ENCODE results near the gene TTC39C. TPM values are rescaled to one million over a fixed set of nuclear protein-coding genes. Genes with fewer than 3 reads are reported as not detected.

TTC39C gene
- total and polyA plus RNA-seq, 2 experiments from 2014 or later, result 23.9 to 41.6 TPM

- Histone ChIP-seq H3K36me3 (replicated peaks; ENCODE audit: insufficient read depth, low read depth) (no peaks in the 10 kb centered on the region), H3K4me1 (ENCODE audit: insufficient read depth) (peaks cover 12% of the 10 kb centered on the region), H3K4me2 (peak overlapping the region; percentile 64), H3K79me2 (peaks cover 21% of the 10 kb centered on the region), H3K27ac (peak overlapping the region; percentile 79), H3K4me3 (no peak overlapping the region), H3K9me2 (replicated peaks; ENCODE audit: insufficient read depth) (no peaks in the 10 kb centered on the region), H2AFZ (no peak overlapping the region), H4K20me1 (ENCODE audit: insufficient read depth, poor library complexity, severe bottlenecking) (no peaks in the 10 kb centered on the region), H3K9me3 (ENCODE audit: low read depth) (no peaks in the 10 kb centered on the region), H3K27me3 (no peaks in the 10 kb centered on the region)
- peak; percentile 42 for DNase-seq (ENCODE audit: low spot score)
- TF ChIP-seq EZH2 (IDR thresholded peaks at IDR 0.05; ENCODE audit: borderline replicate concordance), result no peak
- 41% methylated on average over 13 of the region's 13 CpGs for WGBS (ENCODE audit: low lambda C conversion rate, missing lambda C conversion rate)
Observed at GRCh38 chr18:24051031-24051947, 36.7 kb downstream of the TTC39C start.

GRCh38 chr18:24052053-24052452 lies 37.5 kb downstream of the TTC39C start:
- peak overlapping the region; percentile 79 for H3K27ac ChIP-seq
- H3K9me3 ChIP-seq (ENCODE audit: low read depth), result no peaks in the 10 kb centered on the region
- no peaks in the 10 kb centered on the region for H3K27me3 ChIP-seq
- H3K9me2 ChIP-seq (replicated peaks; ENCODE audit: insufficient read depth), result no peaks in the 10 kb centered on the region
- TF ChIP-seq EZH2 (IDR thresholded peaks at IDR 0.05; ENCODE audit: borderline replicate concordance) (no peak), CTCF (IDR thresholded peaks at IDR 0.05; ENCODE audit: poor library complexity) (no peak), EZH2phosphoT487 (IDR thresholded peaks at IDR 0.05; ENCODE audit: low read depth, severe bottlenecking, unreplicated experiment) (no peak)
- 69% methylated on average over 7 of the region's 7 CpGs for WGBS (ENCODE audit: low lambda C conversion rate, missing lambda C conversion rate)
- H3K79me2 ChIP-seq, result peaks cover 21% of the 10 kb centered on the region
- H4K20me1 ChIP-seq (ENCODE audit: insufficient read depth, poor library complexity, severe bottlenecking), result no peaks in the 10 kb centered on the region
- peak; percentile 35 for DNase-seq (ENCODE audit: low spot score)
- no peak overlapping the region for H2AFZ ChIP-seq
- no peaks in the 10 kb centered on the region for H3K36me3 ChIP-seq (replicated peaks; ENCODE audit: insufficient read depth, low read depth)
- H3K4me2 ChIP-seq, result peak overlapping the region; percentile 64
- H3K4me3 ChIP-seq, result no peak overlapping the region
- H3K4me1 ChIP-seq (ENCODE audit: insufficient read depth), result peaks cover 12% of the 10 kb centered on the region

GRCh38 chr18:24053211-24053610 lies 38.7 kb downstream of the TTC39C start:
- WGBS (ENCODE audit: low lambda C conversion rate, missing lambda C conversion rate), result 87% methylated on average over 4 of the region's 4 CpGs
- Histone ChIP-seq H3K27me3 (no peaks in the 10 kb centered on the region), H3K4me2 (no peak overlapping the region)

More at GRCh38 chr18:24053211-24053610, 38.7 kb downstream of the TTC39C start:
- peaks cover 21% of the 10 kb centered on the region for H3K79me2 ChIP-seq
- H2AFZ ChIP-seq, result no peak overlapping the region
- no peak overlapping the region for H3K4me3 ChIP-seq
- H3K4me1 ChIP-seq (ENCODE audit: insufficient read depth), result peaks cover 12% of the 10 kb centered on the region
- H3K27ac ChIP-seq, result no peak overlapping the region
- TF ChIP-seq CTCF (IDR thresholded peaks at IDR 0.05; ENCODE audit: poor library complexity), result no peak
- TF ChIP-seq EZH2 (IDR thresholded peaks at IDR 0.05; ENCODE audit: borderline replicate concordance), result no peak
- no peak for TF ChIP-seq EZH2phosphoT487 (IDR thresholded peaks at IDR 0.05; ENCODE audit: low read depth, severe bottlenecking, unreplicated experiment)
- H4K20me1 ChIP-seq (ENCODE audit: insufficient read depth, poor library complexity, severe bottlenecking), result no peaks in the 10 kb centered on the region
- no peaks in the 10 kb centered on the region for H3K9me2 ChIP-seq (replicated peaks; ENCODE audit: insufficient read depth)
- no peaks in the 10 kb centered on the region for H3K9me3 ChIP-seq (ENCODE audit: low read depth)
- no peaks in the 10 kb centered on the region for H3K36me3 ChIP-seq (replicated peaks; ENCODE audit: insufficient read depth, low read depth)
- DNase-seq (ENCODE audit: low spot score), result no peak
